Progenitor cell of endocrine pancreas (in vitro differentiated cells): ENCODE data around the gene MYL11. TPM values are rescaled to one million over a fixed set of nuclear protein-coding genes. Genes with fewer than 3 reads are reported as not detected.

Experiments used
- DNase-seq: peaks from one replicate; pipeline ENCODE4 v3.0.0; 2021; ENCODE audit warnings: low spot score; ENCODE audit not compliant: unreplicated experiment
- H3K27ac Mint-ChIP-seq: 2 replicates; pipeline ENCODE4 v1.8.0; 2021; ENCODE audit warnings: mild to moderate bottlenecking, moderate library complexity, mixed read lengths
- H3K27me3 Mint-ChIP-seq: 2 replicates; pipeline ENCODE4 v1.8.0; 2021; ENCODE audit warnings: mixed read lengths
- H3K36me3 Mint-ChIP-seq: 2 replicates; pipeline ENCODE4 v1.8.0; 2022; ENCODE audit warnings: mixed read lengths; ENCODE audit not compliant: insufficient read depth
- H3K4me1 Mint-ChIP-seq: 2 replicates; pipeline ENCODE4 v1.8.0; 2021; ENCODE audit warnings: low read depth, mixed read lengths
- H3K4me3 Mint-ChIP-seq: 2 replicates; pipeline ENCODE4 v1.8.0; 2021; ENCODE audit warnings: low read depth, mild to moderate bottlenecking, moderate library complexity, mixed read lengths
- H3K9me3 Mint-ChIP-seq: 2 replicates; pipeline ENCODE4 v1.8.0; 2021; ENCODE audit warnings: low read depth, mixed read lengths
- total RNA-seq: library from RNA; stranded (reverse); gene quantifications from 2 replicates; pipeline ENCODE4 v1.2.1, GENCODE V29; 2021
- TF ChIP-seq, protein P1 (sequence below): fragments of 200-600 bp; sonication (generic); IDR thresholded peaks from one replicate; pipeline ENCODE4 v1.5.0; 2021; ENCODE audit warnings: antibody characterized with exemption, mild to moderate bottlenecking; ENCODE audit not compliant: unreplicated experiment

MYL11 gene
- total RNA-seq, 1 donor from 2014 or later = 2.6 TPM

DNA sequence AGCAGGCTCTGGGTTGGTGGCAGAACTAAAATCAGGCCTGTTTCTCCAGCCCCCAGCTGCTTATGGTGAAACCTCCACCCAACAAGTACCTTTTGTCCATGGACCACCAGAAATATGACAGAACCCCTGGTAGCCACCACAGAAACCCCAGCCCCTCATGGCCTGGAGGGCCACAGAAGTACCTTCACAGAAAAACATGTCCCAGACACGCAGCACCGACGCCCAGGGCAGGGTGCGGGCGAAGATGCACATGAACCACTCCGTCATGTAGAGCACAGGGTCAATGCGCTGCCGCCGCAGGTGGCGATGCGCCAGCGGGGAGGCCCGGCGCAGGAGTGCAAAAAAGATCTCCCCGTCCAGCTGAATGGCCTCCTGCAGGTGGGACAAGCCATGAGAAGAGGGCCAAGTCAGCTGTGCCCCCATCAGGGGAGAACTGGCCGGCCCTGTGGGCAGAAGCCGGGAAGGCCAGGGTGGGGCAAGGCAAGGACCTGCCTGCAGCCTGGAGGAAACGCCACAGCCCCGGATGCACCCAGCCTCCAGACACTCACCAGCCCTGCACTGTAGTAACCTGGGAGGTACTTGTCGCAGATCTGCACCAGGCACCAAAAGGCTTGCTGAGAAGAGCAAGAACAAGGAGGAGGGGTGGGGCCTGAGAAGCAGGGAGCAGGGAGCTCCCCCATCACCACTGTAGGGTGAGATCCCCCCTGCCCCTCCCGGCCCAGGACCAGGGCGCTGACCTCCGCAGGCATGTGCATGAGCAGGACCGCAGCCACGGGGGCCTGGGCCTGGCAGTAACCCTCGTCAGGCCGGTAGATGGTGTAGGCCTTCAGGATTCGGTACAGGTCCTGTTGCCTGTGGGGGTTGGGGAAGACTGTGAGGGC lies 15.4 kb upstream of the MYL11 start:
- Mint-ChIP-seq H3K4me1 (peaks cover 10% of the 10 kb centered on the region), H3K9me3 (no peaks in the 10 kb centered on the region), H3K27me3 (no peaks in the 10 kb centered on the region), H3K4me3 (no peak overlapping the region), H3K36me3 (peaks cover 12% of the 10 kb centered on the region), H3K27ac (no peak overlapping the region)
- no peak for DNase-seq
- TF ChIP-seq, protein P1, sequence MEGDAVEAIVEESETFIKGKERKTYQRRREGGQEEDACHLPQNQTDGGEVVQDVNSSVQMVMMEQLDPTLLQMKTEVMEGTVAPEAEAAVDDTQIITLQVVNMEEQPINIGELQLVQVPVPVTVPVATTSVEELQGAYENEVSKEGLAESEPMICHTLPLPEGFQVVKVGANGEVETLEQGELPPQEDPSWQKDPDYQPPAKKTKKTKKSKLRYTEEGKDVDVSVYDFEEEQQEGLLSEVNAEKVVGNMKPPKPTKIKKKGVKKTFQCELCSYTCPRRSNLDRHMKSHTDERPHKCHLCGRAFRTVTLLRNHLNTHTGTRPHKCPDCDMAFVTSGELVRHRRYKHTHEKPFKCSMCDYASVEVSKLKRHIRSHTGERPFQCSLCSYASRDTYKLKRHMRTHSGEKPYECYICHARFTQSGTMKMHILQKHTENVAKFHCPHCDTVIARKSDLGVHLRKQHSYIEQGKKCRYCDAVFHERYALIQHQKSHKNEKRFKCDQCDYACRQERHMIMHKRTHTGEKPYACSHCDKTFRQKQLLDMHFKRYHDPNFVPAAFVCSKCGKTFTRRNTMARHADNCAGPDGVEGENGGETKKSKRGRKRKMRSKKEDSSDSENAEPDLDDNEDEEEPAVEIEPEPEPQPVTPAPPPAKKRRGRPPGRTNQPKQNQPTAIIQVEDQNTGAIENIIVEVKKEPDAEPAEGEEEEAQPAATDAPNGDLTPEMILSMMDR = no peak

DNA sequence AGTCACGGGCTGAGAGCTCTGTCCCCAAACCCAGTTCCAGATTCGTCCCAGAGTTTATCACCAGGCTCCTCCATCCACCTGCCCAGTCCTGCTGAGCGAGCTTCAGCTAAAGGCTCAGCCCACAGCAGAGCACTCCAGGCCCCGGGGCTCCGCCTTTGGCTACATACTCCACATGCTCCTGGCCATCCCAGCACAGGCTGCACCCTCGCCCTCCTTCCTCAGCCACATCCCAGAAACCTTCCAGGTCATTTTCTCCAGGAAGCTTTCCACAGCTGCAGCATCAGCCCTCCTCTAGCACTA lies 14.8 kb upstream of the MYL11 start:
- no peak for DNase-seq
- Mint-ChIP-seq H3K27me3 (no peaks in the 10 kb centered on the region), H3K36me3 (peaks cover 16% of the 10 kb centered on the region), H3K9me3 (no peaks in the 10 kb centered on the region), H3K4me3 (no peak overlapping the region), H3K27ac (no peak overlapping the region), H3K4me1 (peaks cover 5% of the 10 kb centered on the region)
- TF ChIP-seq, protein P1 = no peak

DNA sequence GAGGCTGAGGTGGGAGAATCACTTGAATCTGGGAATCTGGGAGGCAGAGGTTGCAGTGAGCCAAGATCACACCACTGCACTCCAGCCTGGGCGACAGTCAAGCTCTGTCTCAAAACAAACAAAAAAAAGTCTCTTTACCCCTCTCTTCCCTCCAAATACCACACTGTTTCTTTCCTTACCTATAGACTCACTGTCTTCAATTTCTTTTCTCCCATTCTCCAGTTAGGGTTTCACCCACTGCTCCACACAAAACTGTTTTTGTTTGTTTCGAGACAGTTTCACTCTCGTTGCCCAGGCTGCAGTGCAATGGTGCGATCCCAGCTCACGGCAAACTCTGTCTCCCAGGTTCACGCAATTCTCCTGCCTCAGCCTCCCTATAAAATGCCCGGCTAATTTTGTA lies 13.4 kb upstream of the MYL11 start:
- peaks cover 5% of the 10 kb centered on the region for H3K4me1 Mint-ChIP-seq
- TF ChIP-seq, protein P1 = no peak
- H3K36me3 Mint-ChIP-seq = peaks cover 18% of the 10 kb centered on the region
- no peaks in the 10 kb centered on the region for H3K27me3 Mint-ChIP-seq
- H3K9me3 Mint-ChIP-seq = no peaks in the 10 kb centered on the region
- no peak for DNase-seq
- no peak overlapping the region for H3K27ac Mint-ChIP-seq
- no peak overlapping the region for H3K4me3 Mint-ChIP-seq

DNA sequence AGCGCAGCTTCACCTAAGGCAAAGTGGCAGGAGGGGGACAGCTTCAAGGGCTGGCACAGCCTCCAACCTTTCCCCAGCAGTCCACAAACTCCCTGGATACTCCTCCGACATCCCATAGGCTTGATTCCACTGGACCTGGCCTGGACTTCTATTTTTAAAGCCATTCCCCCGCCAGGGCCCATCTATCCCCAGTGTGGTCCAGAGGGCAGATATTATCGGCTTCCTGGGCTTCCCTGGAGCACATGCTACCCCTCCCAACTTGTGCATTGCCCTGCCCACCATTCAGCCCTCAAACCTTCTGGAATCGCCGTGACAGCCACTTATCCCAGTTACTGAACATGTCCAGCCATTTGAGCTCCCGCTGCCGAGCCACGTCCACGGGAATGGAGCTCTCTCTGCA lies 9.4 kb upstream of the MYL11 start:
- peaks cover 30% of the 10 kb centered on the region for H3K4me1 Mint-ChIP-seq
- no peaks in the 10 kb centered on the region for H3K27me3 Mint-ChIP-seq
- no peak overlapping the region for H3K4me3 Mint-ChIP-seq
- H3K36me3 Mint-ChIP-seq = peaks cover 15% of the 10 kb centered on the region
- no peak overlapping the region for H3K27ac Mint-ChIP-seq
- no peak for DNase-seq
- no peaks in the 10 kb centered on the region for H3K9me3 Mint-ChIP-seq
- TF ChIP-seq, protein P1 = no peak

DNA sequence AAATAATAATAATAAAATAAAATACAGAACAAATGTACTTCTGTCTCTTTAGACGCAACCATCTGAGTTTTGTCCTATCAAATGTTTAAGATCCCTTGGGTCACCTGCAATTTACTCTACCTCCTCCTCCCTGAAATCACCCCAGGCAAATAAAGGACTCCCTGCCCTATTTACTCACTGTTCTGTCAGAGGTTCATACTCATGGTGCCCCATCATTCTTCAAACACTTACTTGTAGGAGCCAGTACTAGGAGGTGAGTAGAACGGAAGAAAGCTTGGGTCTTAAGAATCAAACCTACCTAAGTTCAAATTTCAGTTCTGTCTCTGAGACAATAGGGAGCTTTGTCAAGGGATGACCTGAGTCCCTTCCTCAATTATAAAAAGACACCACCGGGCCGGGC lies 8.1 kb upstream of the MYL11 start:
- Mint-ChIP-seq H3K4me3 (no peak overlapping the region), H3K27ac (no peak overlapping the region), H3K4me1 (peaks cover 36% of the 10 kb centered on the region), H3K36me3 (peaks cover 12% of the 10 kb centered on the region), H3K27me3 (no peaks in the 10 kb centered on the region), H3K9me3 (no peaks in the 10 kb centered on the region)
- no peak for DNase-seq
- TF ChIP-seq, protein P1 = no peak
